Renal cortical epithelial cell (primary cell): Measurements from ENCODE around the gene RFXANK. TPM values are rescaled to one million over a fixed set of nuclear protein-coding genes. Genes with fewer than 3 reads are reported as not detected.
"Not testable (repeated sequence)": the region's sequence is repeated elsewhere in the genome, so short reads cannot be mapped to it uniquely, and the experiment has no call there.

Source experiments
- DNase-seq: peaks from one replicate; pipeline ENCODE4 v3.0.0-alpha.2; 2011; ENCODE audit warnings: low read depth
- total RNA-seq: library from RNA; depleted of rRNA; stranded (reverse); fragments of >200 nt; gene quantifications from 2 replicates; pipeline ENCODE4 v1.2.3, GENCODE V29; 2014

The RFXANK gene
- total RNA-seq, 1 donor from 2014 or later, result 40.9 TPM

GRCh38 chr19:19205416-19206410, 13.7 kb downstream of the RFXANK start:
- DNase-seq, result no peak

GRCh38 chr19:19206938-19207337, 14.9 kb downstream of the RFXANK start:
- no peak for DNase-seq

GRCh38 chr19:19207637-19208572, 15.8 kb downstream of the RFXANK start:
- DNase-seq, result no peak

- no peak for DNase-seq
Measured at GRCh38 chr19:19209372-19209771, 17.3 kb downstream of the RFXANK start.

GRCh38 chr19:19211499-19212420, 19.7 kb downstream of the RFXANK start, which contains the start of gene NCAN:
TSS of gene NCAN (plus strand) at chr19:19211958. CDS start at chr19:19216954, 4,996 bp downstream.
- DNase-seq, result no peak

GRCh38 chr19:19212916-19213315, 20.9 kb downstream of the RFXANK start:
- DNase-seq, result no peak

- no peak for DNase-seq
Measured at GRCh38 chr19:19213426-19214158, 21.5 kb downstream of the RFXANK start.

- DNase-seq, result no peak
Measured at GRCh38 chr19:19214159-19214490, 22.1 kb downstream of the RFXANK start.

- no peak for DNase-seq
Measured at GRCh38 chr19:19214892-19215291, 22.8 kb downstream of the RFXANK start.

GRCh38 chr19:19215792-19216191, 23.7 kb downstream of the RFXANK start:
- DNase-seq, result no peak

- no peak for DNase-seq
Measured at GRCh38 chr19:19217099-19217498, 25.0 kb downstream of the RFXANK start.

- no peak for DNase-seq
Measured at GRCh38 chr19:19218911-19219310, 26.9 kb downstream of the RFXANK start.

GRCh38 chr19:19221000-19221399, 28.9 kb downstream of the RFXANK start:
- DNase-seq, result not testable (repeated sequence)

GRCh38 chr19:19223060-19223459, 31.0 kb downstream of the RFXANK start:
- no peak for DNase-seq

- DNase-seq, result no peak
Measured at GRCh38 chr19:19223636-19224035, 31.6 kb downstream of the RFXANK start.

- DNase-seq, result no peak
Measured at GRCh38 chr19:19224150-19224851, 32.2 kb downstream of the RFXANK start.

GRCh38 chr19:19224852-19225494, 32.9 kb downstream of the RFXANK start:
- peak; percentile 22 for DNase-seq

- no peak for DNase-seq
Measured at GRCh38 chr19:19226204-19226603, 34.1 kb downstream of the RFXANK start.

- DNase-seq, result no peak
Measured at GRCh38 chr19:19226663-19227062, 34.6 kb downstream of the RFXANK start.
